Measurements from ENCODE around the gene TYMP. TPM values are rescaled to one million over a fixed set of nuclear protein-coding genes. Genes with fewer than 3 reads are reported as not detected.

Gene TYMP
- total RNA-seq, 2 donors from 2014 or later = 29.8 to 65.3 TPM

GRCh38 chr22:50556703-50557102 lies 26.9 kb upstream of the TYMP start:
- H3K36me3 ChIP-seq (replicated peaks in 1 of 2; ENCODE audit: insufficient read depth in 1 of 2, low read depth in 2 of 2) = no peaks in the 10 kb centered on the region
- DNase-seq = no peak
- TF ChIP-seq CTCF (IDR thresholded peaks at IDR 0.05) = no peak
- no peak for TF ChIP-seq POLR2A (IDR thresholded peaks at IDR 0.05)
- H3K27ac ChIP-seq = no peak overlapping the region
- H3K4me3 ChIP-seq = no peak overlapping the region
- no peaks in the 10 kb centered on the region for H3K4me1 ChIP-seq
- intact Hi-C loops (cut with DNase I) = no loop called here
- H3K9me3 ChIP-seq = no peaks in the 10 kb centered on the region
- WGBS, 2 donors = 72 to 77% methylated on average over 5 of the region's 5 CpGs
- no peaks in the 10 kb centered on the region for H3K27me3 ChIP-seq
- no peak for ATAC-seq

DNA sequence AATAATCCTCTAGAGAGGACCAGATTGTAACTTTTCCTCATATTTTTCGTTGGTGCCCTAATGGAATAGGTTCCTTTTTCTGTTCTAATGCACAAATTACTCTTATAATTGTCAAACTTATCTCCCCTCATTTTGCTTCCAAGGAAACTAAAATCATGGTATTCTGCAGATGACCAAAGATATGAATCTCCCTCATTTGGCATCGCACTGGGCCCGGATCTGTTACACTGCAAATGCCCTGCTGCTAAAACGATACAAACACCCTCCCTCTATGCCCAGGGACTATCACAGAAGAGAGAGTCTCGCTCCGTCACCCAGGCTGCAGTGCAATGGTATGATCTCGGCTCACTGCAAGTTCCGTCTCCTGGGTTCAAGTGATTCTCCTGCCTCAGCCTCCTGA lies 23.5 kb upstream of the TYMP start:
- no peaks in the 10 kb centered on the region for H3K9me3 ChIP-seq
- TF ChIP-seq POLR2A (IDR thresholded peaks at IDR 0.05) = no peak
- TF ChIP-seq CTCF (IDR thresholded peaks at IDR 0.05) = no peak
- H3K4me1 ChIP-seq = peaks cover 9% of the 10 kb centered on the region
- no peak overlapping the region for H3K27ac ChIP-seq
- WGBS, 2 donors = 61 to 68% methylated on average over 8 of the region's 8 CpGs
- no peak for DNase-seq
- H3K36me3 ChIP-seq (replicated peaks in 1 of 2; ENCODE audit: insufficient read depth in 1 of 2, low read depth in 2 of 2) = no peaks in the 10 kb centered on the region
- intact Hi-C loops (cut with DNase I) = no loop called here
- peaks cover 0 to 9% of the 10 kb centered on the region in 2 donors for H3K27me3 ChIP-seq
- no peak for ATAC-seq
- H3K4me3 ChIP-seq = no peak overlapping the region

GRCh38 chr22:50551160-50551752 lies 21.4 kb upstream of the TYMP start:
- Histone ChIP-seq H3K27me3 (peaks cover 0 to 23% of the 10 kb centered on the region in 2 donors), H3K4me1 (peaks cover 11% of the 10 kb centered on the region), H3K4me3 (no peak overlapping the region), H3K27ac (no peak overlapping the region), H3K36me3 (replicated peaks in 1 of 2; ENCODE audit: insufficient read depth in 1 of 2, low read depth in 2 of 2) (no peaks in the 10 kb centered on the region), H3K9me3 (no peaks in the 10 kb centered on the region)
- TF ChIP-seq CTCF (IDR thresholded peaks at IDR 0.05) = no peak
- TF ChIP-seq POLR2A (IDR thresholded peaks at IDR 0.05) = no peak
- 92 to 95% methylated on average over 8 to 11 of the region's 11 CpGs for WGBS, 2 donors
- ATAC-seq (no peak), DNase-seq (no peak)
- intact Hi-C loops (cut with DNase I) = no loop called here

- intact Hi-C loops (cut with DNase I) = no loop called here
- ATAC-seq (no peak), DNase-seq (no peak)
- 80 to 85% methylated on average over 6 to 8 of the region's 8 CpGs for WGBS, 2 donors
- H3K36me3 ChIP-seq (replicated peaks in 1 of 2; ENCODE audit: insufficient read depth in 1 of 2, low read depth in 2 of 2) = no peaks in the 10 kb centered on the region
- H3K9me3 ChIP-seq = no peaks in the 10 kb centered on the region
- H3K4me3 ChIP-seq = no peak overlapping the region
- H3K27ac ChIP-seq = no peak overlapping the region
- peaks cover 11% of the 10 kb centered on the region for H3K4me1 ChIP-seq
- H3K27me3 ChIP-seq = peaks cover 0 to 23% of the 10 kb centered on the region in 2 donors
- TF ChIP-seq CTCF (IDR thresholded peaks at IDR 0.05) = no peak
- TF ChIP-seq POLR2A (IDR thresholded peaks at IDR 0.05) = no peak
Observed at GRCh38 chr22:50550395-50550794, 20.6 kb upstream of the TYMP start.
